Sigmoid colon (tissue), 7 donors: ENCODE measurements around the gene TRAF3IP3. TPM values are rescaled to one million over a fixed set of nuclear protein-coding genes. Genes with fewer than 3 reads are reported as not detected.

Experiments
- DNase-seq: peaks from one replicate; pipeline ENCODE4 v3.0.0-alpha.2; 2019
- H3K27ac ChIP-seq, 4 donors: fragments of 200-600 bp; sonication (generic); one replicate each; pipeline ENCODE4 v1.5.1; 2016 to 2019; ENCODE audit warnings: mild to moderate bottlenecking in 1 of 4
- H3K27me3 ChIP-seq, 3 donors: fragments of 200-600 bp; sonication (generic); one replicate each; pipeline ENCODE4 v1.5.1; 2019; ENCODE audit warnings: mild to moderate bottlenecking in 1 of 3
- H3K36me3 ChIP-seq, 4 donors: fragments of 200-600 bp; sonication (generic); one replicate each; pipeline ENCODE4 v1.5.1; 2016 to 2019
- H3K4me1 ChIP-seq, 4 donors: fragments of 200-600 bp; sonication (generic); one replicate each; pipeline ENCODE4 v1.5.1; 2017 to 2019
- H3K4me3 ChIP-seq, 4 donors: fragments of 200-600 bp; sonication (generic); one replicate each; pipeline ENCODE4 v1.5.1; 2017 to 2019; ENCODE audit warnings: mild to moderate bottlenecking in 2 of 4, moderate library complexity in 1 of 4
- H3K9me3 ChIP-seq, 4 donors: fragments of 200-600 bp in 3 of 4; sonication (generic) in 3 of 4; one replicate each; pipeline versions ENCODE4 v1.5.1 to v1.6.1; 2013 to 2019
- CTCF ChIP-seq, 4 experiments: fragments of 450-650 bp in 3 of 4; fragments of 200-600 bp in 1 of 4; IDR thresholded peaks; one replicate each; pipeline ENCODE4 v1.5.1; 2016 to 2019; ENCODE audit warnings: antibody characterized with exemption in 4 of 4, mild to moderate bottlenecking in 3 of 4, moderate library complexity in 2 of 4
- EP300 ChIP-seq, 4 donors: sonication (generic); formaldehyde crosslinking; IDR thresholded peaks; one replicate each; pipeline ENCODE4 v1.6.1; 2017; ENCODE audit warnings: antibody characterized with exemption in 4 of 4
- POLR2A ChIP-seq, 2 donors: fragments of 450-650 bp; IDR thresholded peaks; one replicate each; pipeline ENCODE4 v1.6.1; 2016; ENCODE audit warnings: antibody characterized with exemption in 2 of 2, mild to moderate bottlenecking in 2 of 2, moderate library complexity in 2 of 2
- POLR2AphosphoS5 ChIP-seq, 4 donors: sonication (generic); formaldehyde crosslinking; IDR thresholded peaks; one replicate each; pipeline ENCODE4 v1.6.1; 2017; ENCODE audit warnings: antibody characterized with exemption in 4 of 4
- WGBS, 2 donors: extraction: QIAGEN DNeasy Blood & Tissue Kit; methylation state at CpG; one replicate each; pipeline ENCODE4 v1.1.7; 2013; 5-methylcytosine and 5-hydroxymethylcytosine counted together
- intact Hi-C: fragments of 100-400 bp; cut with DNase I; formaldehyde crosslinking; loops from one replicate; pipeline ENCODE4 v1.15.1; 2023
- polyA plus RNA-seq, 3 donors: library from polyadenylated mRNA; stranded (reverse); fragments of 200-250 nt; gene quantifications; one replicate each; pipeline ENCODE4 v1.2.3, GENCODE V29; 2013
- total RNA-seq, 4 donors: library from RNA; depleted of rRNA; stranded (reverse); fragments of >200 nt; gene quantifications; one replicate each; pipeline ENCODE4 v1.1.0, GENCODE V29; 2016
- donor health status: healthy with polysubstance abuse.
- donor health status: Bipolar disorder and iron deficiency.
- donor health status: healthy.

TRAF3IP3 gene
- total and polyA plus RNA-seq, 7 donors: 1.1 to 43.7 (median 1.7) TPM

- Histone ChIP-seq H3K9me3 (no peaks in the 10 kb centered on the region), H3K27me3 (no peaks in the 10 kb centered on the region), H3K36me3 (no peaks in the 10 kb centered on the region), H3K4me3 (no peak overlapping the region), H3K4me1 (peaks cover 0 to 16% (median 14%) of the 10 kb centered on the region in 4 donors), H3K27ac (no peak overlapping the region)
- intact Hi-C loops: no loop called here
- WGBS, 2 donors: 81 to 85% methylated on average over 1 of the region's 1 CpG
- DNase-seq: no peak
- TF ChIP-seq POLR2AphosphoS5 (IDR thresholded peaks at IDR 0.05) (no peak), POLR2A (IDR thresholded peaks at IDR 0.05) (no peak), CTCF (IDR thresholded peaks at IDR 0.05) (no peak), EP300 (IDR thresholded peaks at IDR 0.05) (no peak)
Measured at GRCh38 chr1:209774592-209774991, 18.7 kb downstream of the TRAF3IP3 start.

GRCh38 chr1:209775678-209776077, 19.8 kb downstream of the TRAF3IP3 start:
- H3K27me3 ChIP-seq: no peaks in the 10 kb centered on the region
- DNase-seq: no peak
- peaks cover 0 to 6% (median 3%) of the 10 kb centered on the region in 4 donors for H3K4me1 ChIP-seq
- intact Hi-C loops: no loop called here
- no peak overlapping the region for H3K4me3 ChIP-seq
- no peaks in the 10 kb centered on the region for H3K36me3 ChIP-seq
- WGBS, 2 donors: 60 to 68% methylated on average over 2 of the region's 2 CpGs
- no peak overlapping the region for H3K27ac ChIP-seq
- TF ChIP-seq CTCF (IDR thresholded peaks at IDR 0.05) (no peak), POLR2A (IDR thresholded peaks at IDR 0.05) (no peak), POLR2AphosphoS5 (IDR thresholded peaks at IDR 0.05) (no peak), EP300 (IDR thresholded peaks at IDR 0.05) (no peak)
- no peaks in the 10 kb centered on the region for H3K9me3 ChIP-seq

GRCh38 chr1:209777587-209777986, 21.7 kb downstream of the TRAF3IP3 start:
- no peaks in the 10 kb centered on the region for H3K36me3 ChIP-seq
- H3K27me3 ChIP-seq: no peaks in the 10 kb centered on the region
- intact Hi-C loops: no loop called here
- WGBS, 2 donors: 94 to 98% methylated on average over 2 of the region's 2 CpGs
- no peak for DNase-seq
- H3K9me3 ChIP-seq: no peaks in the 10 kb centered on the region
- no peak for TF ChIP-seq POLR2AphosphoS5 (IDR thresholded peaks at IDR 0.05)
- TF ChIP-seq EP300 (IDR thresholded peaks at IDR 0.05): no peak
- TF ChIP-seq POLR2A (IDR thresholded peaks at IDR 0.05): no peak
- TF ChIP-seq CTCF (IDR thresholded peaks at IDR 0.05): no peak
- no peak overlapping the region for H3K4me3 ChIP-seq
- H3K4me1 ChIP-seq: no peaks in the 10 kb centered on the region
- H3K27ac ChIP-seq: no peak overlapping the region

GRCh38 chr1:209778102-209778501, 22.2 kb downstream of the TRAF3IP3 start:
- Histone ChIP-seq H3K9me3 (no peaks in the 10 kb centered on the region), H3K36me3 (no peaks in the 10 kb centered on the region), H3K4me3 (no peak overlapping the region), H3K4me1 (peaks cover 0 to 1% (median under 1%) of the 10 kb centered on the region in 4 donors), H3K27ac (no peak overlapping the region), H3K27me3 (no peaks in the 10 kb centered on the region)
- no peak for DNase-seq
- no peak for TF ChIP-seq EP300 (IDR thresholded peaks at IDR 0.05)
- TF ChIP-seq POLR2AphosphoS5 (IDR thresholded peaks at IDR 0.05): no peak
- TF ChIP-seq POLR2A (IDR thresholded peaks at IDR 0.05): no peak
- TF ChIP-seq CTCF (IDR thresholded peaks at IDR 0.05): no peak
- intact Hi-C loops: no loop called here
- 98% methylated on average over 1 of the region's 1 CpG for WGBS, 2 donors

- TF ChIP-seq EP300 (IDR thresholded peaks at IDR 0.05) (no peak), POLR2AphosphoS5 (IDR thresholded peaks at IDR 0.05) (no peak), POLR2A (IDR thresholded peaks at IDR 0.05) (no peak), CTCF (IDR thresholded peaks at IDR 0.05) (no peak)
- no peaks in the 10 kb centered on the region for H3K9me3 ChIP-seq
- no peak for DNase-seq
- H3K36me3 ChIP-seq: no peaks in the 10 kb centered on the region
- peaks cover 0 to 11% (median 9%) of the 10 kb centered on the region in 4 donors for H3K4me1 ChIP-seq
- H3K27me3 ChIP-seq: no peaks in the 10 kb centered on the region
- H3K27ac ChIP-seq: no peak overlapping the region
- intact Hi-C loops: no loop called here
- 28 to 75% methylated on average over 4 of the region's 4 CpGs for WGBS, 2 donors
- no peak overlapping the region for H3K4me3 ChIP-seq
Measured at GRCh38 chr1:209780268-209780667, 24.4 kb downstream of the TRAF3IP3 start.
